GM12878 (cell line): ENCODE data around the gene DKK3. TPM values are rescaled to one million over a fixed set of nuclear protein-coding genes. Genes with fewer than 3 reads are reported as not detected.

Experiments
- ATAC-seq: fragments of 200-7000 bp; cut with Tn5 transposase; 3 replicates; pipeline ENCODE4 v1.9.1; 2020; ENCODE audit warnings: mild to moderate bottlenecking, moderate library complexity
- BruUV-seq: library from RNA; stranded (reverse); fragments of 400-500 nt; replicated peaks from 2 replicates; lab custom pipeline; 2021; lab: Mats Ljungman, UMichigan
- CTCF ChIA-PET: fragments of 300-600 bp; sonication (Branson Sonifier 250); formaldehyde crosslinking; extraction: SDS; loops from one replicate; lab custom pipeline; 2021; ENCODE audit warnings: inconsistent platforms; lab: Yijun Ruan, JAX
- POLR2A ChIA-PET: fragments of 350-600 bp; formaldehyde crosslinking; extraction: SDS; loops from one replicate; lab custom pipeline; 2021; ENCODE audit warnings: inconsistent platforms; lab: Charles Lee
- RAD21 ChIA-PET: fragments of 300-600 bp; sonication (Branson Sonifier 250); formaldehyde crosslinking; loops from one replicate; lab custom pipeline; 2023; ENCODE audit warnings: antibody characterized with exemption; ENCODE audit not compliant: unreplicated experiment; lab: Charles Lee
- SMC1A ChIA-PET: fragments of 300-600 bp; sonication (Branson Sonifier 250); formaldehyde crosslinking; loops from one replicate; lab custom pipeline; 2023; ENCODE audit not compliant: unreplicated experiment, uncharacterized antibody; lab: Charles Lee
- DNase-seq: peaks from one replicate; pipeline ENCODE4 v3.0.0-alpha.2; 2011; ENCODE audit warnings: low read depth, low spot score
- FAIRE-seq: peaks from 3 replicates; lab custom pipeline; 2011; peaks lifted over from hg19 to GRCh38; lab: Jason Lieb, UNC
- H2AFZ ChIP-seq: 2 replicates; pipeline ENCODE4 v1.6.0; 2011; ENCODE audit warnings: low read depth, low read length, control low read depth; ENCODE audit not compliant: control insufficient read depth
- H3K27ac ChIP-seq: 2 replicates; pipeline ENCODE4 v1.5.1; 2011; ENCODE audit warnings: control low read depth; ENCODE audit not compliant: control insufficient read depth, insufficient read depth
- H3K27me3 ChIP-seq, 2 experiments: replicated peaks in 1 of 2; 2 replicates each; pipeline versions ENCODE4 v1.6.0 to v1.6.1; 2011; ENCODE audit warnings: low read length in 1 of 2; ENCODE audit not compliant: control insufficient read depth in 2 of 2, insufficient read depth in 2 of 2
- H3K36me3 ChIP-seq, 2 experiments: 2 replicates each; pipeline ENCODE4 v1.5.1; 2011; ENCODE audit warnings: low read length in 1 of 2; ENCODE audit not compliant: control insufficient read depth in 2 of 2, insufficient read depth in 2 of 2
- H3K4me1 ChIP-seq: 2 replicates; pipeline ENCODE4 v1.6.1; 2011; ENCODE audit warnings: mild to moderate bottlenecking, low read length, moderate library complexity, mixed read lengths; ENCODE audit not compliant: control insufficient read depth, insufficient read depth
- H3K4me2 ChIP-seq: 2 replicates; pipeline ENCODE4 v1.6.0; 2011; ENCODE audit warnings: control low read depth; ENCODE audit not compliant: control insufficient read depth, insufficient read depth
- H3K4me3 ChIP-seq: fragments of 200-600 bp; sonication (generic); 2 replicates; pipeline ENCODE4 v1.5.1; 2016
- H3K79me2 ChIP-seq: 2 replicates; pipeline ENCODE4 v1.6.0; 2011; ENCODE audit warnings: low read length; ENCODE audit not compliant: control insufficient read depth, insufficient read depth
- H3K9ac ChIP-seq: 2 replicates; pipeline ENCODE4 v1.8.0; 2011; ENCODE audit warnings: low read length, control low read depth, mixed read lengths; ENCODE audit not compliant: control insufficient read depth, insufficient read depth
- H3K9me3 ChIP-seq: replicated peaks from 3 replicates; pipeline ENCODE4 v1.5.1; 2011; ENCODE audit warnings: mild to moderate bottlenecking, low read length; ENCODE audit not compliant: control insufficient read depth, insufficient read depth
- H4K20me1 ChIP-seq: 2 replicates; pipeline ENCODE4 v1.6.0; 2011; ENCODE audit not compliant: control insufficient read depth, insufficient read depth
- NFXL1 ChIP-seq: fragments of 450-650 bp; IDR thresholded peaks from 2 replicates; pipeline ENCODE4 v1.6.1; 2017; ENCODE audit warnings: antibody characterized with exemption, mild to moderate bottlenecking, borderline replicate concordance
- NR2C2 ChIP-seq: IDR thresholded peaks from 2 replicates; pipeline ENCODE4 v1.6.1; 2011; ENCODE audit warnings: borderline replicate concordance, low read depth; ENCODE audit not compliant: control insufficient read depth, insufficient read length
- SRF ChIP-seq, 2 experiments: IDR thresholded peaks; 2 replicates each; pipeline ENCODE4 v1.6.1; 2011; ENCODE audit warnings: low read depth in 2 of 2, low read length in 2 of 2, mild to moderate bottlenecking in 1 of 2, moderate library complexity in 1 of 2
- WGBS: methylation state at CpG from one replicate; pipeline ENCODE4 v1.1.6; 2016; ENCODE audit warnings: low lambda C conversion rate; ENCODE audit not compliant: insufficient replicate concordance, insufficient coverage; ENCODE audit errors: missing lambda C conversion rate; 5-methylcytosine and 5-hydroxymethylcytosine counted together
- in situ Hi-C: fragments of 300-500 bp; cut with MboI; formaldehyde crosslinking; loops from 9 replicates; pipeline ENCODE4 v1.14.3; 2018; ENCODE audit warnings: mixed read lengths
- intact Hi-C: fragments of 100-400 bp; cut with micrococcal nuclease; formaldehyde crosslinking; loops from one replicate; pipeline ENCODE4 v1.14.2; 2022; ENCODE audit not compliant: unreplicated experiment
- polyA plus RNA-seq, 11 experiments: library from polyadenylated mRNA; depleted of rRNA in 4 of 11; unstranded in 6 of 11; stranded (reverse) in 5 of 11; fragments of >200 nt; fragmentation: Nextera tagmentation in 4 of 11; fragmentation: Illumina TruSeq in 1 of 11; extraction: Ambion mirVana in 4 of 11; extraction: Trizol in 1 of 11; gene quantifications; 1 replicate in 1 of 11; 2 replicates in 10 of 11; pipeline versions ENCODE4 v1.2.1 to v1.2.3, GENCODE V29; 2011 to 2016; ENCODE audit warnings: inconsistent platforms in 2 of 11, missing spikeins in 2 of 11, low read depth in 1 of 11
- total RNA-seq, 4 experiments: library from RNA; depleted of rRNA in 3 of 4; stranded (reverse); fragments of >200 nt in 3 of 4; fragmentation: Illumina TruSeq in 1 of 4; extraction: Trizol in 1 of 4; gene quantifications; 2 replicates each; pipeline versions ENCODE4 v1.2.1 to v1.2.3, GENCODE V29; 2013 to 2021
- TF ChIP-seq, protein P1 (sequence below), 3 experiments: IDR thresholded peaks in 2 of 3; conservative IDR thresholded peaks in 1 of 3; 2 replicates each; pipeline ENCODE4 v1.5.1; 2011; ENCODE audit warnings: low read depth in 3 of 3, low read length in 3 of 3, mild to moderate bottlenecking in 3 of 3, control low read depth in 2 of 3, moderate library complexity in 2 of 3, inconsistent platforms in 1 of 3, mixed read lengths in 1 of 3; ENCODE audit not compliant: control insufficient read depth in 2 of 3, insufficient read depth in 1 of 3; ENCODE audit errors: extremely low read depth in 1 of 3
- TF ChIP-seq, protein P2 (sequence below): fragments of 450-650 bp; IDR thresholded peaks from 2 replicates; pipeline ENCODE4 v1.6.1; 2016; ENCODE audit warnings: mild to moderate bottlenecking

Gene DKK3
- total and polyA plus RNA-seq, 10 of the 15 experiments (the other 5 are each of a cell fraction or from before 2014, with no cell fraction given): 0.07 to 0.16 (median 0.15) TPM; not detected in 7

DNA sequence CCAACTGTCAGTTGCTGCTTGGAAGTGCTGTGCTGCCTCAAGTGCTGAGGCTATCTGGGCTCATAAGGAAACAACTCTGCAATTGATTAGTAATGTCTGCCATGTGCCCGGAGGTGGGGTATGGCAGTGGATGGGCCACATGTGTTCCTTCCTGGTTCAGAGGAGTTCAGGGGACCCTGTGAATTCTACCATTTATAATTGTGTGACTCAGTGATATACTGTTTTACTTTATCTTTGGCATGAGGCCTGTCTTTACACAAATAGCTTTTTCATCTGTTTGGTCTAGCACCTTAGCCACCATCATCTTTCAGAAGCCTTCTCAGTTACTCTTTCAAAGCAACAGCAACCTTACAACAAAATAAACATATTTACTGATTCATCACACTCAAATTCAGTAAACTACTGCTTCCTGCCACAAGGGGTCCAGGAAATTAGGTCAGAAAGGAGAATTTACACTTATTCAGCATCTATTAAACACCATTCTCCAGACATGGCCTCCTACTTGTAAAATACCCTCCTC lies 20.9 kb downstream of the DKK3 start:
- ChIA-PET CTCF (no interaction called here), RAD21 (no interaction called here), SMC1A (no interaction called here), POLR2A (no interaction called here)
- WGBS: 47% methylated on average over 1 of the region's 1 CpG
- H3K36me3 ChIP-seq: no peaks in the 10 kb centered on the region
- no peaks in the 10 kb centered on the region for H4K20me1 ChIP-seq
- FAIRE-seq (no peak), ATAC-seq (no peak; the same call in 2 of the 3 replicates), DNase-seq (no peak)
- H3K27ac ChIP-seq: no peak overlapping the region
- no TSS peak for BruUV-seq
- no peaks in the 10 kb centered on the region for H3K4me1 ChIP-seq
- intact Hi-C loops: no loop called here
- in situ Hi-C loops: no loop called here
- TF ChIP-seq SRF (IDR thresholded peaks at IDR 0.05; ENCODE audit: low read depth in 2 of 2, low read length in 2 of 2) (peak in 1 of 2 experiments; percentile 57; a peak in 1 of 4 replicates), NR2C2 (peak; percentile 35), NFXL1 (no peak)
- TF ChIP-seq, protein P1, sequence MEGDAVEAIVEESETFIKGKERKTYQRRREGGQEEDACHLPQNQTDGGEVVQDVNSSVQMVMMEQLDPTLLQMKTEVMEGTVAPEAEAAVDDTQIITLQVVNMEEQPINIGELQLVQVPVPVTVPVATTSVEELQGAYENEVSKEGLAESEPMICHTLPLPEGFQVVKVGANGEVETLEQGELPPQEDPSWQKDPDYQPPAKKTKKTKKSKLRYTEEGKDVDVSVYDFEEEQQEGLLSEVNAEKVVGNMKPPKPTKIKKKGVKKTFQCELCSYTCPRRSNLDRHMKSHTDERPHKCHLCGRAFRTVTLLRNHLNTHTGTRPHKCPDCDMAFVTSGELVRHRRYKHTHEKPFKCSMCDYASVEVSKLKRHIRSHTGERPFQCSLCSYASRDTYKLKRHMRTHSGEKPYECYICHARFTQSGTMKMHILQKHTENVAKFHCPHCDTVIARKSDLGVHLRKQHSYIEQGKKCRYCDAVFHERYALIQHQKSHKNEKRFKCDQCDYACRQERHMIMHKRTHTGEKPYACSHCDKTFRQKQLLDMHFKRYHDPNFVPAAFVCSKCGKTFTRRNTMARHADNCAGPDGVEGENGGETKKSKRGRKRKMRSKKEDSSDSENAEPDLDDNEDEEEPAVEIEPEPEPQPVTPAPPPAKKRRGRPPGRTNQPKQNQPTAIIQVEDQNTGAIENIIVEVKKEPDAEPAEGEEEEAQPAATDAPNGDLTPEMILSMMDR (IDR thresholded peaks at IDR 0.05 in 2 of 3, conservative IDR thresholded peaks at IDR 0.05 in 1 of 3; ENCODE audit: control insufficient read depth in 2 of 3, extremely low read depth in 1 of 3, insufficient read depth in 1 of 3, low read depth in 3 of 3, low read length in 3 of 3): peak in 2 of 3 experiments; percentile 2 to 36; a peak in 1 of 6 replicates
- TF ChIP-seq, protein P2, sequence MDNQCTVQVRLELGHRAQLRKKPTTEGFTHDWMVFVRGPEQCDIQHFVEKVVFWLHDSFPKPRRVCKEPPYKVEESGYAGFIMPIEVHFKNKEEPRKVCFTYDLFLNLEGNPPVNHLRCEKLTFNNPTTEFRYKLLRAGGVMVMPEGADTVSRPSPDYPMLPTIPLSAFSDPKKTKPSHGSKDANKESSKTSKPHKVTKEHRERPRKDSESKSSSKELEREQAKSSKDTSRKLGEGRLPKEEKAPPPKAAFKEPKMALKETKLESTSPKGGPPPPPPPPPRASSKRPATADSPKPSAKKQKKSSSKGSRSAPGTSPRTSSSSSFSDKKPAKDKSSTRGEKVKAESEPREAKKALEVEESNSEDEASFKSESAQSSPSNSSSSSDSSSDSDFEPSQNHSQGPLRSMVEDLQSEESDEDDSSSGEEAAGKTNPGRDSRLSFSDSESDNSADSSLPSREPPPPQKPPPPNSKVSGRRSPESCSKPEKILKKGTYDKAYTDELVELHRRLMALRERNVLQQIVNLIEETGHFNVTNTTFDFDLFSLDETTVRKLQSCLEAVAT: peak; percentile 96
- H2AFZ ChIP-seq: no peak overlapping the region
- no peaks in the 10 kb centered on the region for H3K79me2 ChIP-seq
- no peaks in the 10 kb centered on the region for H3K9me3 ChIP-seq
- H3K9ac ChIP-seq: no peak overlapping the region
- no peak overlapping the region for H3K4me3 ChIP-seq
- no peak overlapping the region for H3K4me2 ChIP-seq
- peaks cover 0 to under 1% of the 10 kb centered on the region in 2 experiments; a peak in 1 of 4 replicates for H3K27me3 ChIP-seq
